WTC11 (cell line): ENCODE data around the gene LTBP1. TPM values are rescaled to one million over a fixed set of nuclear protein-coding genes. Genes with fewer than 3 reads are reported as not detected.

Experiments
- ATAC-seq: fragments of 200-7000 bp; cut with Tn5 transposase; 2 replicates; pipeline ENCODE4 v1.10.0; 2021; ENCODE audit warnings: mild to moderate bottlenecking, moderate library complexity
- CTCF ChIA-PET: fragments of 300-600 bp; sonication (Branson Sonifier 250); formaldehyde crosslinking; loops from one replicate; lab custom pipeline; 2021; ENCODE audit warnings: antibody characterized with exemption; lab: Charles Lee
- POLR2A ChIA-PET: fragments of 350-600 bp; sonication (Branson Sonifier 250); formaldehyde crosslinking; loops from one replicate; lab custom pipeline; 2021; ENCODE audit warnings: antibody characterized with exemption; lab: Charles Lee
- DNase-seq: peaks from one replicate; pipeline ENCODE4 v3.0.0; 2021; ENCODE audit warnings: low spot score
- H3K27ac Mint-ChIP-seq: 2 replicates; pipeline ENCODE4 v1.8.0; 2021; ENCODE audit warnings: mixed read lengths
- H3K27me3 Mint-ChIP-seq: 2 replicates; pipeline ENCODE4 v1.8.0; 2021; ENCODE audit warnings: low read depth, mild to moderate bottlenecking, moderate library complexity, mixed read lengths
- H3K36me3 Mint-ChIP-seq: 2 replicates; pipeline ENCODE4 v1.8.0; 2021; ENCODE audit warnings: mixed read lengths
- H3K4me1 Mint-ChIP-seq: 2 replicates; pipeline ENCODE4 v1.8.0; 2022; ENCODE audit warnings: mixed read lengths
- H3K4me3 Mint-ChIP-seq: 2 replicates; pipeline ENCODE4 v1.8.0; 2021; ENCODE audit warnings: mild to moderate bottlenecking, moderate library complexity, mixed read lengths
- H3K9me3 Mint-ChIP-seq: 2 replicates; pipeline ENCODE4 v1.8.0; 2021; ENCODE audit warnings: mixed read lengths
- ETV6 ChIP-seq: sonication (generic); formaldehyde crosslinking; IDR thresholded peaks from 2 replicates; pipeline ENCODE4 v1.8.1; 2022; ENCODE audit warnings: mild to moderate bottlenecking, missing genetic modification reagents
- FOXK1 ChIP-seq: sonication (generic); formaldehyde crosslinking; IDR thresholded peaks from 2 replicates; pipeline ENCODE4 v1.8.0; 2022; ENCODE audit warnings: mild to moderate bottlenecking, moderate library complexity, missing genetic modification reagents
- FOXP4 ChIP-seq: sonication (generic); formaldehyde crosslinking; IDR thresholded peaks from 2 replicates; pipeline ENCODE4 v1.8.0; 2022; ENCODE audit warnings: mild to moderate bottlenecking, missing genetic modification reagents
- HMGXB4 ChIP-seq: sonication (generic); formaldehyde crosslinking; IDR thresholded peaks from 2 replicates; pipeline ENCODE4 v1.8.1; 2023; ENCODE audit warnings: mild to moderate bottlenecking, moderate library complexity, missing genetic modification reagents
- SMAD4 ChIP-seq: sonication (generic); formaldehyde crosslinking; IDR thresholded peaks from 2 replicates; pipeline ENCODE4 v1.8.0; 2022; ENCODE audit warnings: mild to moderate bottlenecking, missing genetic modification reagents
- STAT6 ChIP-seq: sonication (generic); formaldehyde crosslinking; conservative IDR thresholded peaks from 2 replicates; pipeline ENCODE4 v1.8.1; 2023; ENCODE audit warnings: mild to moderate bottlenecking, low read depth, missing genetic modification reagents, moderate library complexity
- ZNF138 ChIP-seq: sonication (generic); formaldehyde crosslinking; conservative IDR thresholded peaks from 2 replicates; pipeline ENCODE4 v1.8.1; 2022; ENCODE audit warnings: mild to moderate bottlenecking, moderate library complexity, missing genetic modification reagents
- ZNF263 ChIP-seq: sonication (generic); formaldehyde crosslinking; IDR thresholded peaks from 2 replicates; pipeline ENCODE4 v1.8.1; 2022; ENCODE audit warnings: low read depth, mild to moderate bottlenecking, moderate library complexity, missing genetic modification reagents
- ZSCAN18 ChIP-seq: fragments of 250-450 bp; sonication (Bioruptor Pico); IDR thresholded peaks from 2 replicates; pipeline ENCODE4 v2.1.2; 2022; ENCODE audit warnings: mild to moderate bottlenecking, moderate library complexity
- total RNA-seq: library from RNA; stranded (reverse); gene quantifications from 3 replicates; pipeline ENCODE4 v1.2.3, GENCODE V29; 2021
- TF ChIP-seq, protein P1 (sequence below): sonication (generic); formaldehyde crosslinking; IDR thresholded peaks from 2 replicates; pipeline ENCODE4 v1.8.0; 2023; ENCODE audit warnings: missing genetic modification reagents, mild to moderate bottlenecking, borderline replicate concordance
- TF ChIP-seq, protein P2 (sequence below): fragments of 250-450 bp; sonication (Bioruptor Pico); conservative IDR thresholded peaks from 2 replicates; pipeline ENCODE4 v1.9.0; 2021; ENCODE audit warnings: mild to moderate bottlenecking

LTBP1 gene
- total RNA-seq, 1 experiment from 2014 or later = 33.6 TPM

DNA sequence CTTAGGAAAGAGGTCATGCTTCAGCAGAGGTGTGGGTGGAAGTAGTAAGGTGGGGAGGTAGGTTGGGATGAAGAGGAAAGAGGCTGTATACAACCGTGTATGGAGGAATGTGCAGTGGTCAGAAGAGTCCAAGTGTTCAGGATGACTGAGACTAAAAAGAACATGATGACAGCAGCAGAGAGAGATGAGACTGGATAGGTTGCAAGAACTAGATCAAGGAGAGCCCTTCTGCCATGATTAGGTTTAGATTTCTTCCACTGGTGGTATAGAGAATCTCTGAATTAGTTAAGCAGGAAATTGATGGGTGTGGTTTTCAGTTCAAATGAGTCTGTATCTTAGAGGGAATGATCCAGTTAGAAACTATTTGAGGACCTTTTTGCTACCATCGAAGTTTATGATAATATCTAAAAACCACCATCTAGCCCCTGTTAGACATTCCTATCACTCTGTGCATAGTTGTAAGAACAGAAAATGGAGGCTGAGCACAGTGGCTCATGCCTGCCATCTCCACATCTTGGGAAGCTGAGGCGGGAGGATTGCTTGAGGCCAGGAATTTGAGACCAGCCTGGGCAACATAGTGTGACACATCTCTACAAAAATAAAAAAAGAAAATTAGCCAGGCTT lies 221.0 kb downstream of the LTBP1 start:
- no peaks in the 10 kb centered on the region for H3K27me3 Mint-ChIP-seq
- H3K9me3 Mint-ChIP-seq = peaks cover 12% of the 10 kb centered on the region
- TF ChIP-seq ZNF263 (CRISPR knock-in tag) = no peak
- no peak for TF ChIP-seq HMGXB4 (CRISPR knock-in tag)
- TF ChIP-seq, protein P1, sequence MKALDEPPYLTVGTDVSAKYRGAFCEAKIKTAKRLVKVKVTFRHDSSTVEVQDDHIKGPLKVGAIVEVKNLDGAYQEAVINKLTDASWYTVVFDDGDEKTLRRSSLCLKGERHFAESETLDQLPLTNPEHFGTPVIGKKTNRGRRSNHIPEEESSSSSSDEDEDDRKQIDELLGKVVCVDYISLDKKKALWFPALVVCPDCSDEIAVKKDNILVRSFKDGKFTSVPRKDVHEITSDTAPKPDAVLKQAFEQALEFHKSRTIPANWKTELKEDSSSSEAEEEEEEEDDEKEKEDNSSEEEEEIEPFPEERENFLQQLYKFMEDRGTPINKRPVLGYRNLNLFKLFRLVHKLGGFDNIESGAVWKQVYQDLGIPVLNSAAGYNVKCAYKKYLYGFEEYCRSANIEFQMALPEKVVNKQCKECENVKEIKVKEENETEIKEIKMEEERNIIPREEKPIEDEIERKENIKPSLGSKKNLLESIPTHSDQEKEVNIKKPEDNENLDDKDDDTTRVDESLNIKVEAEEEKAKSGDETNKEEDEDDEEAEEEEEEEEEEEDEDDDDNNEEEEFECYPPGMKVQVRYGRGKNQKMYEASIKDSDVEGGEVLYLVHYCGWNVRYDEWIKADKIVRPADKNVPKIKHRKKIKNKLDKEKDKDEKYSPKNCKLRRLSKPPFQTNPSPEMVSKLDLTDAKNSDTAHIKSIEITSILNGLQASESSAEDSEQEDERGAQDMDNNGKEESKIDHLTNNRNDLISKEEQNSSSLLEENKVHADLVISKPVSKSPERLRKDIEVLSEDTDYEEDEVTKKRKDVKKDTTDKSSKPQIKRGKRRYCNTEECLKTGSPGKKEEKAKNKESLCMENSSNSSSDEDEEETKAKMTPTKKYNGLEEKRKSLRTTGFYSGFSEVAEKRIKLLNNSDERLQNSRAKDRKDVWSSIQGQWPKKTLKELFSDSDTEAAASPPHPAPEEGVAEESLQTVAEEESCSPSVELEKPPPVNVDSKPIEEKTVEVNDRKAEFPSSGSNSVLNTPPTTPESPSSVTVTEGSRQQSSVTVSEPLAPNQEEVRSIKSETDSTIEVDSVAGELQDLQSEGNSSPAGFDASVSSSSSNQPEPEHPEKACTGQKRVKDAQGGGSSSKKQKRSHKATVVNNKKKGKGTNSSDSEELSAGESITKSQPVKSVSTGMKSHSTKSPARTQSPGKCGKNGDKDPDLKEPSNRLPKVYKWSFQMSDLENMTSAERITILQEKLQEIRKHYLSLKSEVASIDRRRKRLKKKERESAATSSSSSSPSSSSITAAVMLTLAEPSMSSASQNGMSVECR (CRISPR knock-in tag) = no peak
- TF ChIP-seq ZSCAN18 = no peak
- no peak for TF ChIP-seq SMAD4 (CRISPR knock-in tag)
- TF ChIP-seq STAT6 (CRISPR knock-in tag) = no peak
- TF ChIP-seq, protein P2, sequence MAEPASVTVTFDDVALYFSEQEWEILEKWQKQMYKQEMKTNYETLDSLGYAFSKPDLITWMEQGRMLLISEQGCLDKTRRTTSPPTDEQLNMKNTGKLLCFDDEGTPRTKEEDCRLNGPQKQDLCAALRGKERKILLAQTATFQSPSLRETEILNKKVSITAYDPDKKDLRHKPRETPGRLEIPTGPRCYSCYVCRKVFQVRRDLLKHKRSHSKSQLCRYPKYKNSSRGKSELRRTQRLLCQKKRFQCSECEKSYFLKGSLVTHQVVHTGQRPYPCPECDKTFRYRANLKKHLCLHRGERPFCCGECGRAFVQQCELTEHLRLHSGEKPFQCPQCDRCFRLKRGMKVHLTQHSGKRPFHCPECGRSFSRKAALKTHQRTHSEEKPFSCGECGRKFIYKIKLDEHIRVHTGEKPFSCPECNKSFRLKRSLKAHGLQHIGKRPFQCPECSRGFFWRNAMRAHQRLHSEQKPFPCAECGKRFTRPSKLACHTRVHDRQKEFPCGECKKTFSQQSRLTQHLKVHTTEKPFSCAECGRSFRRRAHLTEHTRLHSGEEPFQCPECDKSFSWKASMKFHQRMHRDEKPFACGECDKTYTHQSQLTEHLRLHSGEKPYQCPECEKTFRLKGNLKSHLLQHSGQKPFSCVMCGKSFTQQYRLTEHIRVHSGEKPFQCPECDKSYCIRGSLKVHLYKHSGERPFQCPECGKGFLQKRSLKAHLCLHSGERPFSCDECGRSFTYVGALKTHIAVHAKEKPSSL (CRISPR knock-in tag) = no peak
- TF ChIP-seq FOXK1 (CRISPR knock-in tag) = no peak
- no peak for TF ChIP-seq ZNF138 (CRISPR knock-in tag)
- no peak for TF ChIP-seq ETV6 (CRISPR knock-in tag)
- no peak for TF ChIP-seq FOXP4 (CRISPR knock-in tag)
- ATAC-seq = no peak
- peaks cover 6% of the 10 kb centered on the region for H3K36me3 Mint-ChIP-seq
- peaks cover 31% of the 10 kb centered on the region for H3K4me1 Mint-ChIP-seq
- H3K4me3 Mint-ChIP-seq = no peak overlapping the region
- DNase-seq = no peak
- no peak overlapping the region for H3K27ac Mint-ChIP-seq
- CTCF ChIA-PET = interaction anchor here (0.7 kb wide), 1 partner anchor 23 kb away, joined by 3 read pairs; no protein-coding TSS in a partner anchor
- POLR2A ChIA-PET = no interaction called here
